Stimulated activated CD4-positive, alpha-beta T cell treated with anti-CD3 and anti-CD28 coated beads, Interleukin-15, amount 100 ng/mL, for 48 hours (primary cell): ENCODE data around the gene BCAS4.

Source experiments
- DNase-seq, 2 donors: peaks; one replicate each; pipeline ENCODE4 v3.0.0-alpha.2; 2020; ENCODE audit warnings: low read depth in 2 of 2

BCAS4 gene

GRCh38 chr20:50911716-50912115, 116.9 kb downstream of the BCAS4 start:
- DNase-seq = no peak

- no peak for DNase-seq
These were observed 119.0 kb downstream of the BCAS4 start for GRCh38 chr20:50913690-50914375.

GRCh38 chr20:50915424-50915823, 120.6 kb downstream of the BCAS4 start:
- no peak for DNase-seq

- no peak for DNase-seq
These were observed 121.4 kb downstream of the BCAS4 start for GRCh38 chr20:50916257-50916656.

GRCh38 chr20:50916934-50917333, 122.1 kb downstream of the BCAS4 start:
- no peak for DNase-seq

GRCh38 chr20:50918403-50918802, 123.5 kb downstream of the BCAS4 start:
- DNase-seq = no peak

- no peak for DNase-seq
These were observed 124.7 kb downstream of the BCAS4 start for GRCh38 chr20:50919567-50919966.

GRCh38 chr20:50920997-50921396, 126.1 kb downstream of the BCAS4 start:
- DNase-seq = no peak

- DNase-seq = no peak
These were observed 127.1 kb downstream of the BCAS4 start for GRCh38 chr20:50921803-50922501.

- no peak for DNase-seq
These were observed 129.5 kb downstream of the BCAS4 start for GRCh38 chr20:50924261-50924920.

GRCh38 chr20:50926530-50926929, 131.7 kb downstream of the BCAS4 start:
- DNase-seq = no peak
